HUES64 (cell line): ENCODE measurements around the gene CCDC68.
"Not testable (repeated sequence)": the region's sequence is repeated elsewhere in the genome, so short reads cannot be mapped to it uniquely, and the experiment has no call there.

Experiments used
- H3K27ac ChIP-seq: 2 replicates; pipeline ENCODE4 v1.7.0; 2013; ENCODE audit warnings: low read depth, low read length, inconsistent platforms
- H3K27me3 ChIP-seq: 2 replicates; pipeline ENCODE4 v1.6.1; 2013; ENCODE audit warnings: mild to moderate bottlenecking, low read length; ENCODE audit not compliant: insufficient read depth
- H3K36me3 ChIP-seq: 2 replicates; pipeline ENCODE4 v1.6.1; 2013; ENCODE audit warnings: mild to moderate bottlenecking, low read length; ENCODE audit not compliant: insufficient read depth
- H3K4me1 ChIP-seq: 2 replicates; pipeline ENCODE4 v1.6.1; 2013; ENCODE audit warnings: mild to moderate bottlenecking, low read length, moderate library complexity; ENCODE audit not compliant: insufficient read depth
- H3K4me3 ChIP-seq: 2 replicates; pipeline ENCODE4 v1.5.1; 2013; ENCODE audit warnings: mild to moderate bottlenecking, low read length, moderate library complexity
- H3K9ac ChIP-seq: 2 replicates; pipeline ENCODE4 v1.6.1; 2013; ENCODE audit warnings: mild to moderate bottlenecking, low read depth, low read length
- H3K9me3 ChIP-seq: 2 replicates; pipeline ENCODE4 v1.6.1; 2013; ENCODE audit warnings: low read depth, low read length; ENCODE audit not compliant: insufficient read depth
- WGBS: fragments of 150-250, 120-280 bp; methylation state at CpG from one replicate; pipeline ENCODE4 v1.1.7; 2013; ENCODE audit warnings: missing lambda C conversion rate; 5-methylcytosine and 5-hydroxymethylcytosine counted together

CCDC68 gene

GRCh38 chr18:54983041-54983686 lies 23.9 kb upstream of the CCDC68 start:
- H3K36me3 ChIP-seq = no peaks in the 10 kb centered on the region
- H3K4me3 ChIP-seq = no peak overlapping the region
- no peak overlapping the region for H3K27ac ChIP-seq
- H3K27me3 ChIP-seq = no peaks in the 10 kb centered on the region
- 0 out of 2 replicates have a peak, but pooled peaks cover under 1% of the 10 kb centered on the region for H3K9me3 ChIP-seq
- 37% methylated on average over 8 of the region's 9 CpGs for WGBS
- H3K9ac ChIP-seq = no peak overlapping the region
- no peaks in the 10 kb centered on the region for H3K4me1 ChIP-seq

- H3K4me3 ChIP-seq = no peak overlapping the region
- H3K4me1 ChIP-seq = no peaks in the 10 kb centered on the region
- H3K27ac ChIP-seq = no peak overlapping the region
- H3K9ac ChIP-seq = no peak overlapping the region
- no peaks in the 10 kb centered on the region for H3K27me3 ChIP-seq
- H3K9me3 ChIP-seq = 0 out of 2 replicates have a peak, but pooled peaks cover 2% of the 10 kb centered on the region
- H3K36me3 ChIP-seq = no peaks in the 10 kb centered on the region
- 91% methylated on average over 1 of the region's 1 CpG for WGBS
These were observed 21.8 kb upstream of the CCDC68 start for GRCh38 chr18:54981076-54981475.

DNA sequence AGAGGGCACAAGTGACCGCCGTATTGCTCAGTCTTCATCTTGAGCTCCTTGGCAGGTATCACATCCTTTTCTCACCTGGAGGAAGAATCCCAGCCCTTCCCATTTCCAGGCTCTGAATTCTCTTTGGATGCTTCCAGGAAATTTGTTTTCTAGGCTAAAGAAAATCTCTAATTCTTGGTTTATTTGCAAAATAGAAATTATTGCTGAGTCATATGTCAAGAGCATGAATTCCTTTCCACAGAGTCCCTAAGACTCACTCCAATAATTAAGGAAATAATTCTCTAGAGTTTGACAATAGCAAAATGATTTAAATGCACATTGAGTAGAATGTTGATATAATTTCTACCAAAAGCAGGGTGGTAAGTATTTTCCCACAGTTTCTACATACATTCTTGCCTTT lies 16.3 kb upstream of the CCDC68 start:
- no peak overlapping the region for H3K27ac ChIP-seq
- H3K36me3 ChIP-seq = no peaks in the 10 kb centered on the region
- H3K4me1 ChIP-seq = no peaks in the 10 kb centered on the region
- H3K27me3 ChIP-seq = no peaks in the 10 kb centered on the region
- 98% methylated on average over 2 of the region's 2 CpGs for WGBS
- no peak overlapping the region for H3K9ac ChIP-seq
- no peak overlapping the region for H3K4me3 ChIP-seq
- H3K9me3 ChIP-seq = 0 out of 2 replicates have a peak, but pooled peaks cover 2% of the 10 kb centered on the region

DNA sequence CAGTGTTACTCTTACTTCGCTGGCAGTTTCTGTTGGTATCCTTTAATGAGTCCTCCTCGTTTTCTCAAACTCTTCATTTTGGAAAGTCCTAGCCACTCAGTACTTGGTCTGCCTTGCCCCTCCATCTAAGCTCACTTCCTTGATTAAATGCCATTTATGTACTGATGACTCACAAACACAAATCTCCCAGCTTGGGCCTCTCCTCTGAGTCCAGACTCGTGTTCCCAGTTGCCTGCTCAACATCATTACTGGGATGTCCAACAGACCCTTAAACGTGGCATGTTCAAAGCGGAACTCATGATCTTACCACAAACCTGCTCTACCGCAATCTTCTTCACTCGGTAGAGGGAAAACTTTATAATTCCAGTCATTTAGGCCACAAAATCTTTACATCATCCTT lies 13.8 kb upstream of the CCDC68 start:
- Histone ChIP-seq H3K27me3 (no peaks in the 10 kb centered on the region), H3K4me3 (no peak overlapping the region), H3K36me3 (no peaks in the 10 kb centered on the region), H3K9me3 (0 out of 2 replicates have a peak, but pooled peaks cover under 1% of the 10 kb centered on the region), H3K27ac (no peak overlapping the region), H3K9ac (no peak overlapping the region), H3K4me1 (no peaks in the 10 kb centered on the region)
- WGBS = 92% methylated on average over 7 of the region's 7 CpGs

GRCh38 chr18:54968807-54969206 lies 9.5 kb upstream of the CCDC68 start:
- Histone ChIP-seq H3K36me3 (no peaks in the 10 kb centered on the region), H3K9ac (no peak overlapping the region), H3K27ac (no peak overlapping the region), H3K4me3 (no peak overlapping the region), H3K9me3 (no peaks in the 10 kb centered on the region), H3K4me1 (no peaks in the 10 kb centered on the region), H3K27me3 (no peaks in the 10 kb centered on the region)
- WGBS = 94% methylated on average over 5 of the region's 5 CpGs

- not testable (repeated sequence) for H3K27ac ChIP-seq, H3K9me3 ChIP-seq, H3K27me3 ChIP-seq, H3K4me3 ChIP-seq, H3K9ac ChIP-seq, H3K4me1 ChIP-seq, H3K36me3 ChIP-seq
- WGBS = 87% methylated on average over 9 of the region's 9 CpGs
These were observed 9.0 kb upstream of the CCDC68 start for GRCh38 chr18:54968237-54968636.

- Histone ChIP-seq H3K4me3 (no peak overlapping the region), H3K9me3 (no peaks in the 10 kb centered on the region), H3K9ac (no peak overlapping the region), H3K4me1 (no peaks in the 10 kb centered on the region), H3K27ac (no peak overlapping the region), H3K27me3 (no peaks in the 10 kb centered on the region), H3K36me3 (no peaks in the 10 kb centered on the region)
- WGBS = 71% methylated on average over 2 of the region's 4 CpGs
These were observed 8.5 kb upstream of the CCDC68 start for GRCh38 chr18:54967786-54968185.

- H3K4me1 ChIP-seq = no peaks in the 10 kb centered on the region
- H3K27me3 ChIP-seq = peaks cover 4% of the 10 kb centered on the region; the same call in 1 of the 2 replicates
- no peaks in the 10 kb centered on the region for H3K36me3 ChIP-seq
- H3K9me3 ChIP-seq = no peaks in the 10 kb centered on the region
- H3K27ac ChIP-seq = no peak overlapping the region
- no peak overlapping the region for H3K4me3 ChIP-seq
- no peak overlapping the region for H3K9ac ChIP-seq
These were observed 5.5 kb upstream of the CCDC68 start for GRCh38 chr18:54964741-54965140.

DNA sequence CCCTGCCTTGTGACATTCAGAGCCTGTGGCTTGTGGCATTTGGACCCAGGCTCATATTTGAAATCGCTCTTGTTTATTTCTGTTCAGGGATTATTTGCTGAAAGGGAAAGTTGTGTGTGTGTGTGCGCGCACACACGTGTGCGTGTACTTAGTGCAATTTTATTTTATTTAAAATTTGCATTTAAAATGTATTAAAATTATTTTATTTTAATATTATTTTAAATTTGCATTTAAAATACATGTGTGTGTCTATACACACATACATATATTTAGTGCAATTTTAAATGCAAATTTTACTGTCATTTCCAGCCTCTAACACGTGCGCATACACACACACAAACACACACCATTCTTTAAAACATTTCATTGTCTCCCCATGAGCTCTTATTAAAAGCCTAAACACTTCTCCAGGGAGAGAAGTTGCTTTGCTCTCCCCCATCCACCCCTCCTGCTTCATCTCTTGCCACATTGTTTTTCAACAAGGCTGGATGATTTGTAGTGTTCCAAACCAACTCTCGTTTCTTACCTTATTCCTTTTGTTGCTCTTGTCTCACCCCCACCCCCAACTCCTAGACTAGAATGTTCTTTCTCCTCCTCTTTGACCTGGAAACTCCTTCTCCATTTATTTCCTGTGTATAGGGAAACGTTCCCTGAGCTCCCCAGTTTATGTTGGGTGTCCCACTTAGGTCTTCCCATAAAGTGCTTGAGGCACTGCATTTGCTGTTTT lies 3.8 kb upstream of the CCDC68 start:
- Histone ChIP-seq H3K27me3 (peaks cover 19% of the 10 kb centered on the region), H3K4me1 (0 out of 2 replicates have a peak, but pooled peaks cover 4% of the 10 kb centered on the region), H3K36me3 (no peaks in the 10 kb centered on the region), H3K27ac (no peak overlapping the region), H3K9me3 (no peaks in the 10 kb centered on the region), H3K4me3 (no peak overlapping the region), H3K9ac (no peak overlapping the region)
- WGBS = 96% methylated on average over 5 of the region's 9 CpGs

GRCh38 chr18:54961868-54962267 lies 2.6 kb upstream of the CCDC68 start:
- Histone ChIP-seq H3K9me3 (no peaks in the 10 kb centered on the region), H3K4me1 (0 out of 2 replicates have a peak, but pooled peaks cover 4% of the 10 kb centered on the region), H3K9ac (no peak overlapping the region), H3K27me3 (peaks cover 19% of the 10 kb centered on the region), H3K4me3 (no peak overlapping the region), H3K27ac (no peak overlapping the region), H3K36me3 (no peaks in the 10 kb centered on the region)
- WGBS = 98% methylated on average over 4 of the region's 4 CpGs

DNA sequence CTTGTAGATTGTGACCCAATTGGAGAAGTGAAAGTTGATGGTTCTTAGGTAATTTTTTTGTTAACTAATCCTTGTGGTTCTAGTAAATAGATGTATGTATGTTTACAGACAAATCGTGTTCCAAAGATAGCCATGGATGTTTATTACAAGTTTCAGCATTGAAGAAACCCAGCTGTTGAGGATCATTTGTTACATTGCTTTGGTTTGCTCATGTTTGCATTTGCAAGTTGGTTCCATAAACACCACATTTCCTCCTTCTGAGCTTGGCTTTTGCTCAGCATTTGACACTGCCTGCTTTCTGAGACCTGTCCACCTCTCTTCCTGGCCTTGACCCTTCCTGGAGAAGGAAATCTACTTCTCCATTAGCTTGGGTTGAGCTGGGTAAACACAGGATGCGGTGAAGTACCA lies 1.8 kb upstream of the CCDC68 start:
- Histone ChIP-seq H3K4me1 (0 out of 2 replicates have a peak, but pooled peaks cover 4% of the 10 kb centered on the region), H3K36me3 (no peaks in the 10 kb centered on the region), H3K27me3 (peaks cover 19% of the 10 kb centered on the region), H3K9me3 (no peaks in the 10 kb centered on the region), H3K4me3 (no peak overlapping the region), H3K9ac (no peak overlapping the region), H3K27ac (no peak overlapping the region)
- WGBS = 0% methylated on average over 1 of the region's 2 CpGs
